HCT116 (cell line): ENCODE results near the gene TNFAIP2. TPM values are rescaled to one million over a fixed set of nuclear protein-coding genes. Genes with fewer than 3 reads are reported as not detected.

Experiments used
- ATAC-seq: fragments of 200-7000 bp; cut with Tn5 transposase; 2 replicates; pipeline ENCODE4 v1.9.1; 2020; ENCODE audit warnings: mild to moderate bottlenecking, moderate library complexity
- BruUV-seq: library from RNA; stranded (reverse); fragments of 400-500 nt; replicated peaks from 2 replicates; lab custom pipeline; 2021; lab: Mats Ljungman, UMichigan
- CTCF ChIA-PET: fragments of 300-600 bp; sonication (Branson Sonifier 250); formaldehyde crosslinking; loops from one replicate; lab custom pipeline; 2021; ENCODE audit warnings: antibody characterized with exemption; lab: Charles Lee
- POLR2A ChIA-PET: fragments of 300-600, 350-600 bp; sonication (Branson Sonifier 250); formaldehyde crosslinking; loops from one replicate; lab custom pipeline; 2021; ENCODE audit warnings: antibody characterized with exemption; lab: Charles Lee
- RAD21 ChIA-PET, 2 experiments: fragments of 300-600 bp; sonication (Branson Sonifier 250); formaldehyde crosslinking; loops; one replicate each; lab custom pipeline; 2023; ENCODE audit warnings: low total read pairs in 2 of 2; ENCODE audit not compliant: uncharacterized antibody in 2 of 2, unreplicated experiment in 2 of 2, low non-redundant PET in 1 of 2; lab: Charles Lee
- DNase-seq: peaks from one replicate; pipeline ENCODE4 v3.0.0-alpha.2; 2010; ENCODE audit warnings: low read depth, low spot score
- H2AFZ ChIP-seq: fragments of 200-600 bp; shearing (Covaris generic), sonication (generic); 2 replicates; pipeline ENCODE4 v1.6.1; 2017; ENCODE audit warnings: low read depth, mixed run types, mixed read lengths, antibody characterized with exemption, low read length; ENCODE audit not compliant: poor library complexity, severe bottlenecking
- H3K27ac ChIP-seq: 2 replicates; pipeline ENCODE4 v1.5.1; 2012; ENCODE audit warnings: low read depth, low read length
- H3K27me3 ChIP-seq: fragments of 200-600 bp; sonication (generic); 2 replicates; pipeline ENCODE4 v1.6.1; 2016; ENCODE audit warnings: mixed run types, low read length, mixed read lengths; ENCODE audit not compliant: insufficient read depth
- H3K36me3 ChIP-seq, 2 experiments: fragments of 200-500 bp in 1 of 2; fragments of 200-600 bp in 1 of 2; sonication (Bioruptor generic) in 1 of 2; sonication (generic) in 1 of 2; 2 replicates each; pipeline versions ENCODE4 v1.5.1 to v1.6.1; 2014 to 2016; ENCODE audit warnings: low read length in 2 of 2, inconsistent platforms in 1 of 2, mixed read lengths in 1 of 2, mixed run types in 1 of 2; ENCODE audit not compliant: insufficient read depth in 2 of 2, control insufficient read depth in 1 of 2
- H3K4me1 ChIP-seq, 2 experiments: fragments of 200-600 bp in 1 of 2; sonication (generic) in 1 of 2; 2 replicates each; pipeline versions ENCODE4 v1.5.1 to v1.6.1; 2012 to 2017; ENCODE audit warnings: low read length in 2 of 2, inconsistent platforms in 1 of 2, mild to moderate bottlenecking in 1 of 2, mixed read lengths in 1 of 2, mixed run types in 1 of 2, moderate library complexity in 1 of 2; ENCODE audit not compliant: insufficient read depth in 2 of 2, control insufficient read depth in 1 of 2
- H3K4me2 ChIP-seq: fragments of 200-600 bp; sonication (generic); 2 replicates; pipeline ENCODE4 v1.6.1; 2017; ENCODE audit warnings: mixed run types, low read length, mixed read lengths
- H3K4me3 ChIP-seq, 2 experiments: fragments of 200-600 bp in 1 of 2; sonication (generic) in 1 of 2; replicated peaks in 1 of 2; 2 replicates each; pipeline ENCODE4 v1.5.1; 2011 to 2016; ENCODE audit warnings: low read length in 2 of 2, control low read depth in 1 of 2, low read depth in 1 of 2, mild to moderate bottlenecking in 1 of 2, mixed read lengths in 1 of 2, mixed run types in 1 of 2
- H3K79me2 ChIP-seq: fragments of 200-600 bp; sonication (generic); 2 replicates; pipeline ENCODE4 v1.6.1; 2017; ENCODE audit warnings: mild to moderate bottlenecking, mixed run types, low read length, moderate library complexity, mixed read lengths; ENCODE audit not compliant: insufficient read depth
- H3K9ac ChIP-seq: fragments of 200-600 bp; sonication (generic); 2 replicates; pipeline ENCODE4 v1.6.1; 2016; ENCODE audit warnings: low read length, mixed read lengths
- H3K9me2 ChIP-seq: fragments of 200-600 bp; sonication (generic), shearing (Covaris generic); 2 replicates; pipeline ENCODE4 v1.6.1; 2017; ENCODE audit warnings: mixed run types, mild to moderate bottlenecking, moderate library complexity; ENCODE audit not compliant: insufficient read depth
- H3K9me3 ChIP-seq, 2 experiments: fragments of 200-500 bp in 1 of 2; fragments of 200-600 bp in 1 of 2; sonication (Bioruptor generic) in 1 of 2; sonication (generic) in 1 of 2; 2 replicates each; pipeline ENCODE4 v1.6.1; 2014 to 2017; ENCODE audit warnings: low read length in 2 of 2, mixed read lengths in 2 of 2, inconsistent platforms in 1 of 2, low read depth in 1 of 2, mild to moderate bottlenecking in 1 of 2, mixed run types in 1 of 2, moderate library complexity in 1 of 2; ENCODE audit not compliant: control insufficient read depth in 1 of 2, insufficient read depth in 1 of 2
- H4K20me1 ChIP-seq: fragments of 200-600 bp; sonication (generic), shearing (Covaris generic); 2 replicates; pipeline ENCODE4 v1.6.1; 2017; ENCODE audit warnings: mixed run types, mild to moderate bottlenecking, moderate library complexity; ENCODE audit not compliant: insufficient read depth
- CEBPB ChIP-seq: IDR thresholded peaks from 2 replicates; pipeline ENCODE4 v1.6.1; 2012; ENCODE audit warnings: low read depth
- EGR1 ChIP-seq: IDR thresholded peaks from 2 replicates; pipeline ENCODE4 v1.6.1; 2012; ENCODE audit warnings: low read depth
- ELF1 ChIP-seq: IDR thresholded peaks from 2 replicates; pipeline ENCODE4 v1.6.1; 2012; ENCODE audit warnings: low read depth, borderline replicate concordance
- JUND ChIP-seq: IDR thresholded peaks from 2 replicates; pipeline ENCODE4 v1.6.1; 2012
- POLR2AphosphoS5 ChIP-seq: IDR thresholded peaks from 2 replicates; pipeline ENCODE4 v1.6.1; 2011; ENCODE audit warnings: mild to moderate bottlenecking, low read depth, low read length, moderate library complexity
- SRF ChIP-seq: IDR thresholded peaks from 2 replicates; pipeline ENCODE4 v1.6.1; 2012; ENCODE audit warnings: low read depth
- YY1 ChIP-seq: IDR thresholded peaks from 2 replicates; pipeline ENCODE4 v1.6.1; 2011; ENCODE audit warnings: low read length, low read depth, moderate library complexity, mild to moderate bottlenecking; ENCODE audit not compliant: insufficient replicate concordance; ENCODE audit errors: extremely low read depth
- ZBTB33 ChIP-seq: IDR thresholded peaks from 2 replicates; pipeline ENCODE4 v1.6.1; 2011; ENCODE audit warnings: mild to moderate bottlenecking, low read length, moderate library complexity; ENCODE audit not compliant: insufficient replicate concordance; ENCODE audit errors: extremely low read depth
- ZFX ChIP-seq: fragments of 450-650 bp; IDR thresholded peaks from 2 replicates; pipeline ENCODE4 v1.6.1; 2017
- intact Hi-C: fragments of 100-400 bp; cut with micrococcal nuclease; formaldehyde crosslinking; loops from 2 replicates; pipeline ENCODE4 v1.10.0; 2022
- total RNA-seq: library from RNA; stranded (reverse); gene quantifications from one replicate; pipeline ENCODE4 v1.2.1, GENCODE V29; 2021; ENCODE audit not compliant: unreplicated experiment
- TF ChIP-seq, protein P1 (sequence below): IDR thresholded peaks from 2 replicates; pipeline ENCODE4 v1.6.1; 2012; ENCODE audit warnings: low read depth
- TF ChIP-seq, protein P2 (sequence below), 3 experiments: fragments of 200-600 bp in 1 of 3; sonication (generic) in 1 of 3; IDR thresholded peaks in 2 of 3; conservative IDR thresholded peaks in 1 of 3; 2 replicates each; pipeline ENCODE4 v1.5.1; 2012 to 2017; ENCODE audit warnings: low read depth in 2 of 3, low read length in 2 of 3, antibody characterized with exemption in 1 of 3, borderline replicate concordance in 1 of 3, control low read depth in 1 of 3, mild to moderate bottlenecking in 1 of 3, mixed read lengths in 1 of 3, mixed run types in 1 of 3, moderate library complexity in 1 of 3; ENCODE audit not compliant: insufficient read depth in 1 of 3

Gene TNFAIP2
- total RNA-seq, 1 experiment from 2014 or later = 74.8 TPM

DNA sequence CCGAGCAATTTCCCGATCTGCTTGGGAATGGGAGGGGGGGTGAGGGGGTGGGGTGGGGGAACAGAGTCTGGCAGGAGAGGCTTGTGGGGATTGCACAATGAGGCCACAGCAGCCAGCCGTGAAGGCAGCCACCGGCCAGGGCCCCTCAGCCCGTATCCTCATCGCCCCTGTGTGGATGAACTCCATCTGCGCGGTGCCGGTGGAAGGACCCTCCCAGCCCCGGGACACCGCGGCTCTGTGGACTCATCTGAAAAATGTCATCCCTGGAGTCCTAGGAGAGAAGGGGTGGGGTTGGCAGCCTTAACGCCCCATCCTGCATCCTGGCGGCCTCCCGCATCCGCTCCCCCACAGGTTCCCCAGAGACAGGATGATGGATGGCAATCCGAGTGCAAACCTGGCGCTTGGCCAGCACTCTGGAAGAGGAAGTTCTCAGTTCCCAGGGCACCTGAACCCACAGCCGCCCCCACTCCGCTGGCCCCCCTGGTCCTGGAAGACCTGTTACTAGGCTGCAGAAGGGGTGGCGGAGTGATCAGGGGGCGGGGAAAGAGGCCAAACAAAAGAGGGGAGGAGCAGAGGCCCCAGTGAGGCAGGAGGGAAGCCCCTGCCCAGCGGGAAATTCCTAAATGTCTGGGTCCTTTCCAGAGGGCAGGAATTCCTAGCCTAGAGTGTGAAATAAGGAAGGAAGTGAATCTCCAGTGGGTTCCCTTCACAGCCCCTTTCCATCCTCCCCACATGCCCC lies 1.2 kb upstream of the TNFAIP2 start:
- Histone ChIP-seq H3K4me1 (peaks cover 21 to 30% of the 10 kb centered on the region in 2 experiments), H3K9me3 (no peaks in the 10 kb centered on the region), H4K20me1 (no peaks in the 10 kb centered on the region), H3K9ac (peak overlapping the region; percentile 83), H3K4me2 (peak overlapping the region; percentile 94), H3K27me3 (no peaks in the 10 kb centered on the region), H3K4me3 (peak overlapping the region in 1 of 2 experiments; percentile 80; a peak in 2 of 4 replicates), H2AFZ (no peak overlapping the region), H3K9me2 (no peaks in the 10 kb centered on the region), H3K36me3 (no peaks in the 10 kb centered on the region), H3K79me2 (peaks cover 10% of the 10 kb centered on the region; the same call in 1 of the 2 replicates), H3K27ac (peak overlapping the region; percentile 74)
- ChIA-PET CTCF (no interaction called here), RAD21 (no interaction called here), POLR2A (no interaction called here)
- no TSS peak for BruUV-seq
- ATAC-seq (no peak), DNase-seq (no peak)
- intact Hi-C loops = no loop called here
- no peak for TF ChIP-seq YY1
- TF ChIP-seq POLR2AphosphoS5 = 0 out of 2 replicates have a peak, but pooled peaks have one; percentile 12

DNA sequence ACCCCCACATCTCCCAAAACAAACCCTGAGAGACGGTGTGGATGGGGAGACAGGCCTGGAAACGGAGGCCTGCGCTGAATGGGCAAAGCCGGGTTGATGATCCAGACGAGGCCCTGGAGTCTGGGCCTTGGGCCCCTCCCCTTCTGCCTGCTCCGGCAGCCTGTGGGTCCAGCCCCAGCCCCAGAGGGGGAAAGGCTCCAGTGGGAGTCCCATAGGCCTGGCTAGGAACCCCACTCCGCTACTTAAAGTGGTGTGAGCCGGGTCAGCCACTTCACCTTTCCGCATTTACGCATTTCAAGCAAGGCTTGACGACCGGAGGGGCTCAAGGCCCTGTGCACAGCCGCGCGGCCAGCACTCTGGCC lies 695 bp upstream of the TNFAIP2 start:
- Histone ChIP-seq H3K27ac (peak overlapping the region; percentile 74), H3K9me2 (no peaks in the 10 kb centered on the region), H3K9me3 (no peaks in the 10 kb centered on the region), H3K79me2 (peaks cover 10% of the 10 kb centered on the region; the same call in 1 of the 2 replicates), H3K4me1 (peaks cover 21 to 33% of the 10 kb centered on the region in 2 experiments), H2AFZ (peak overlapping the region; percentile 15), H3K4me2 (peak overlapping the region; percentile 94), H4K20me1 (no peaks in the 10 kb centered on the region), H3K27me3 (no peaks in the 10 kb centered on the region), H3K36me3 (no peaks in the 10 kb centered on the region), H3K4me3 (peak overlapping the region; percentile 58 to 80), H3K9ac (peak overlapping the region; percentile 83)
- ChIA-PET CTCF (interaction anchor here (1.3 kb wide), 1 partner anchor 18 kb away, joined by 3 read pairs; no protein-coding TSS in a partner anchor), POLR2A (no interaction called here), RAD21 (no interaction called here)
- ATAC-seq (peak; percentile 21), DNase-seq (no peak)
- intact Hi-C loops = no loop called here
- BruUV-seq = no TSS peak
- TF ChIP-seq, protein P1, sequence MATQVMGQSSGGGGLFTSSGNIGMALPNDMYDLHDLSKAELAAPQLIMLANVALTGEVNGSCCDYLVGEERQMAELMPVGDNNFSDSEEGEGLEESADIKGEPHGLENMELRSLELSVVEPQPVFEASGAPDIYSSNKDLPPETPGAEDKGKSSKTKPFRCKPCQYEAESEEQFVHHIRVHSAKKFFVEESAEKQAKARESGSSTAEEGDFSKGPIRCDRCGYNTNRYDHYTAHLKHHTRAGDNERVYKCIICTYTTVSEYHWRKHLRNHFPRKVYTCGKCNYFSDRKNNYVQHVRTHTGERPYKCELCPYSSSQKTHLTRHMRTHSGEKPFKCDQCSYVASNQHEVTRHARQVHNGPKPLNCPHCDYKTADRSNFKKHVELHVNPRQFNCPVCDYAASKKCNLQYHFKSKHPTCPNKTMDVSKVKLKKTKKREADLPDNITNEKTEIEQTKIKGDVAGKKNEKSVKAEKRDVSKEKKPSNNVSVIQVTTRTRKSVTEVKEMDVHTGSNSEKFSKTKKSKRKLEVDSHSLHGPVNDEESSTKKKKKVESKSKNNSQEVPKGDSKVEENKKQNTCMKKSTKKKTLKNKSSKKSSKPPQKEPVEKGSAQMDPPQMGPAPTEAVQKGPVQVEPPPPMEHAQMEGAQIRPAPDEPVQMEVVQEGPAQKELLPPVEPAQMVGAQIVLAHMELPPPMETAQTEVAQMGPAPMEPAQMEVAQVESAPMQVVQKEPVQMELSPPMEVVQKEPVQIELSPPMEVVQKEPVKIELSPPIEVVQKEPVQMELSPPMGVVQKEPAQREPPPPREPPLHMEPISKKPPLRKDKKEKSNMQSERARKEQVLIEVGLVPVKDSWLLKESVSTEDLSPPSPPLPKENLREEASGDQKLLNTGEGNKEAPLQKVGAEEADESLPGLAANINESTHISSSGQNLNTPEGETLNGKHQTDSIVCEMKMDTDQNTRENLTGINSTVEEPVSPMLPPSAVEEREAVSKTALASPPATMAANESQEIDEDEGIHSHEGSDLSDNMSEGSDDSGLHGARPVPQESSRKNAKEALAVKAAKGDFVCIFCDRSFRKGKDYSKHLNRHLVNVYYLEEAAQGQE = no peak
- TF ChIP-seq SRF (no peak), EGR1 (no peak), ELF1 (no peak), ZBTB33 (no peak), ZFX (no peak), CEBPB (no peak), JUND (no peak)
- TF ChIP-seq, protein P2, sequence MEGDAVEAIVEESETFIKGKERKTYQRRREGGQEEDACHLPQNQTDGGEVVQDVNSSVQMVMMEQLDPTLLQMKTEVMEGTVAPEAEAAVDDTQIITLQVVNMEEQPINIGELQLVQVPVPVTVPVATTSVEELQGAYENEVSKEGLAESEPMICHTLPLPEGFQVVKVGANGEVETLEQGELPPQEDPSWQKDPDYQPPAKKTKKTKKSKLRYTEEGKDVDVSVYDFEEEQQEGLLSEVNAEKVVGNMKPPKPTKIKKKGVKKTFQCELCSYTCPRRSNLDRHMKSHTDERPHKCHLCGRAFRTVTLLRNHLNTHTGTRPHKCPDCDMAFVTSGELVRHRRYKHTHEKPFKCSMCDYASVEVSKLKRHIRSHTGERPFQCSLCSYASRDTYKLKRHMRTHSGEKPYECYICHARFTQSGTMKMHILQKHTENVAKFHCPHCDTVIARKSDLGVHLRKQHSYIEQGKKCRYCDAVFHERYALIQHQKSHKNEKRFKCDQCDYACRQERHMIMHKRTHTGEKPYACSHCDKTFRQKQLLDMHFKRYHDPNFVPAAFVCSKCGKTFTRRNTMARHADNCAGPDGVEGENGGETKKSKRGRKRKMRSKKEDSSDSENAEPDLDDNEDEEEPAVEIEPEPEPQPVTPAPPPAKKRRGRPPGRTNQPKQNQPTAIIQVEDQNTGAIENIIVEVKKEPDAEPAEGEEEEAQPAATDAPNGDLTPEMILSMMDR (IDR thresholded peaks at IDR 0.05 in 2 of 3, conservative IDR thresholded peaks at IDR 0.05 in 1 of 3; ENCODE audit: borderline replicate concordance in 1 of 3, insufficient read depth in 1 of 3, low read depth in 2 of 3, low read length in 2 of 3) = no peak
